H1 (cell line): ENCODE measurements around the gene VTN. TPM values are rescaled to one million over a fixed set of nuclear protein-coding genes. Genes with fewer than 3 reads are reported as not detected.
A peak's percentile ranks its signal among the peaks of the same experiment; 100 is the strongest.

Source experiments
- CTCF ChIA-PET: fragments of 300-600 bp; sonication (Branson Sonifier 250); formaldehyde crosslinking; loops from one replicate; lab custom pipeline; 2021; ENCODE audit not compliant: partially characterized antibody; lab: Charles Lee
- POLR2A ChIA-PET: fragments of 300-600 bp; sonication (Branson Sonifier 250); formaldehyde crosslinking; loops from one replicate; lab custom pipeline; 2021; ENCODE audit warnings: inconsistent platforms; ENCODE audit not compliant: partially characterized antibody; lab: Charles Lee
- DNase-seq, 2 experiments: peaks; one replicate each; pipeline versions ENCODE4 v3.0.0 to v3.0.0-alpha.2; 2010 to 2022; ENCODE audit warnings: low spot score in 2 of 2, low read depth in 1 of 2, mixed read lengths in 1 of 2
- FAIRE-seq: peaks from 2 replicates; lab custom pipeline; 2011; peaks lifted over from hg19 to GRCh38; lab: Jason Lieb, UNC
- H2AFZ ChIP-seq: 2 replicates; pipeline ENCODE4 v1.8.1; 2012; ENCODE audit warnings: low read length, inconsistent platforms
- H2AK5ac ChIP-seq: 2 replicates; pipeline ENCODE4 v1.6.1; 2013; ENCODE audit warnings: low read depth, low read length
- H2BK120ac ChIP-seq: replicated peaks from 2 replicates; pipeline ENCODE3; 2013; ENCODE audit warnings: low read depth, low read length, inconsistent platforms
- H2BK12ac ChIP-seq: 2 replicates; pipeline ENCODE4 v1.6.1; 2013; ENCODE audit warnings: low read depth, low read length
- H2BK15ac ChIP-seq: 2 replicates; pipeline ENCODE4 v1.6.1; 2013; ENCODE audit warnings: low read length
- H2BK20ac ChIP-seq: 2 replicates; pipeline ENCODE4 v1.6.1; 2013; ENCODE audit warnings: low read length
- H2BK5ac ChIP-seq: 2 replicates; pipeline ENCODE4 v1.6.1; 2013; ENCODE audit warnings: low read depth, low read length
- H3K14ac ChIP-seq: 2 replicates; pipeline ENCODE4 v1.6.1; 2013; ENCODE audit warnings: inconsistent platforms; ENCODE audit not compliant: insufficient read length
- H3K18ac ChIP-seq: 2 replicates; pipeline ENCODE4 v1.6.1; 2013; ENCODE audit warnings: low read length; ENCODE audit errors: extremely low read depth
- H3K23ac ChIP-seq: 2 replicates; pipeline ENCODE4 v1.6.1; 2013; ENCODE audit warnings: inconsistent platforms; ENCODE audit not compliant: insufficient read length
- H3K23me2 ChIP-seq: 2 replicates; pipeline ENCODE4 v1.6.1; 2013; ENCODE audit warnings: low read depth, low read length
- H3K27ac ChIP-seq: 2 replicates; pipeline ENCODE4 v1.6.1; 2011; ENCODE audit warnings: low read depth, low read length, inconsistent platforms
- H3K27me3 ChIP-seq, 4 experiments: replicated peaks in 1 of 4; 1 replicate in 1 of 4; 2 replicates in 3 of 4; pipeline versions ENCODE4 v1.6.1 to v1.8.1; 2011 to 2013; ENCODE audit warnings: low read length in 3 of 4, mild to moderate bottlenecking in 3 of 4, inconsistent platforms in 2 of 4, mixed read lengths in 2 of 4, moderate library complexity in 1 of 4; ENCODE audit not compliant: control insufficient read depth in 3 of 4, insufficient read depth in 3 of 4; ENCODE audit errors: extremely low read depth in 1 of 4
- H3K36me3 ChIP-seq, 4 experiments: 2 replicates each; pipeline versions ENCODE4 v1.6.1 to v1.8.1; 2011 to 2013; ENCODE audit warnings: mild to moderate bottlenecking in 4 of 4, low read length in 3 of 4, moderate library complexity in 2 of 4, control low read depth in 1 of 4, inconsistent platforms in 1 of 4; ENCODE audit not compliant: insufficient read depth in 4 of 4, control insufficient read depth in 2 of 4
- H3K4ac ChIP-seq: replicated peaks from 2 replicates; pipeline ENCODE3; 2013; ENCODE audit warnings: low read length, low read depth, mixed read lengths, inconsistent platforms; ENCODE audit not compliant: insufficient read length
- H3K4me1 ChIP-seq, 4 experiments: replicated peaks in 1 of 4; 1 replicate in 1 of 4; 2 replicates in 3 of 4; pipeline versions ENCODE4 v1.6.1 to v1.8.1; 2011 to 2013; ENCODE audit warnings: low read length in 3 of 4, inconsistent platforms in 2 of 4, mixed read lengths in 1 of 4; ENCODE audit not compliant: insufficient read depth in 4 of 4, control insufficient read depth in 3 of 4
- H3K4me2 ChIP-seq, 2 experiments: 2 replicates each; pipeline versions ENCODE4 v1.6.1 to v1.8.1; 2011 to 2013; ENCODE audit warnings: low read depth in 2 of 2, low read length in 2 of 2, control low read depth in 1 of 2, inconsistent platforms in 1 of 2, mild to moderate bottlenecking in 1 of 2; ENCODE audit not compliant: insufficient read depth in 1 of 2
- H3K4me3 ChIP-seq, 4 experiments: fragments of 200-600, 300-600 bp in 1 of 4; sonication (generic), shearing (Covaris generic), sonication (Bioruptor Twin) in 1 of 4; 2 replicates each; pipeline versions ENCODE4 v1.5.1 to v1.8.1; 2011 to 2016; ENCODE audit warnings: low read length in 4 of 4, low read depth in 3 of 4, control low read depth in 2 of 4, inconsistent platforms in 2 of 4, mild to moderate bottlenecking in 2 of 4, mixed read lengths in 1 of 4, moderate library complexity in 1 of 4; ENCODE audit not compliant: insufficient read depth in 2 of 4; ENCODE audit errors: extremely low read depth in 1 of 4
- H3K56ac ChIP-seq: replicated peaks from 2 replicates; pipeline ENCODE3; 2013; ENCODE audit warnings: low read depth, mild to moderate bottlenecking, mixed read lengths, low read length, inconsistent platforms; ENCODE audit not compliant: insufficient read length
- H3K79me1 ChIP-seq: 2 replicates; pipeline ENCODE4 v1.6.1; 2013; ENCODE audit warnings: low read depth, low read length, control low read depth
- H3K79me2 ChIP-seq, 2 experiments: 2 replicates each; pipeline versions ENCODE4 v1.6.1 to v1.8.1; 2012 to 2013; ENCODE audit warnings: low read length in 2 of 2, mild to moderate bottlenecking in 2 of 2, inconsistent platforms in 1 of 2; ENCODE audit not compliant: insufficient read depth in 2 of 2, control insufficient read depth in 1 of 2
- H3K9ac ChIP-seq, 4 experiments: replicated peaks in 1 of 4; 1 replicate in 1 of 4; 2 replicates in 3 of 4; pipeline versions ENCODE4 v1.6.1 to v1.8.1; 2011 to 2013; ENCODE audit warnings: low read depth in 3 of 4, low read length in 3 of 4, control low read depth in 2 of 4, mild to moderate bottlenecking in 2 of 4, moderate library complexity in 2 of 4, inconsistent platforms in 1 of 4; ENCODE audit errors: extremely low read depth in 1 of 4
- H3K9me3 ChIP-seq, 2 experiments: 2 replicates each; pipeline versions ENCODE4 v1.6.1 to v1.8.1; 2012 to 2013; ENCODE audit warnings: mild to moderate bottlenecking in 2 of 2, moderate library complexity in 2 of 2, control low read depth in 1 of 2, inconsistent platforms in 1 of 2, low read depth in 1 of 2, low read length in 1 of 2, mixed read lengths in 1 of 2; ENCODE audit not compliant: insufficient read depth in 2 of 2
- H4K20me1 ChIP-seq, 2 experiments: replicated peaks in 1 of 2; 2 replicates each; pipeline versions ENCODE3 to v1.8.1; 2011 to 2013; ENCODE audit warnings: inconsistent platforms in 2 of 2, low read length in 2 of 2, mild to moderate bottlenecking in 1 of 2; ENCODE audit not compliant: insufficient read depth in 2 of 2, control insufficient read depth in 1 of 2
- H4K5ac ChIP-seq: 2 replicates; pipeline ENCODE4 v1.6.1; 2013; ENCODE audit warnings: low read length, low read depth, mixed read lengths, inconsistent platforms; ENCODE audit not compliant: insufficient read length
- H4K8ac ChIP-seq: 2 replicates; pipeline ENCODE4 v1.8.0; 2013; ENCODE audit warnings: mild to moderate bottlenecking, moderate library complexity, low read length, inconsistent platforms; ENCODE audit not compliant: insufficient read depth; ENCODE audit errors: extremely low read depth
- H4K91ac ChIP-seq: replicated peaks from 2 replicates; pipeline ENCODE3; 2013; ENCODE audit warnings: low read length, mixed read lengths, inconsistent platforms; ENCODE audit not compliant: insufficient read length
- ATF3 ChIP-seq: IDR thresholded peaks from 2 replicates; pipeline ENCODE4 v1.6.1; 2011; ENCODE audit warnings: low read depth, mild to moderate bottlenecking, low read length; ENCODE audit not compliant: insufficient read depth
- CHD1 ChIP-seq: IDR thresholded peaks from 2 replicates; pipeline ENCODE4 v1.6.1; 2012; ENCODE audit warnings: low read depth, low read length, improper control_type of control experiment
- HDAC6 ChIP-seq: IDR thresholded peaks from one replicate; pipeline ENCODE4 v1.7.1; 2012; ENCODE audit warnings: low read depth, mild to moderate bottlenecking, inconsistent platforms, low read length, moderate library complexity
- KDM5A ChIP-seq: fragments of 200-600 bp; IDR thresholded peaks from 2 replicates; pipeline ENCODE4 v1.7.1; 2012; ENCODE audit warnings: mild to moderate bottlenecking, low read length, inconsistent platforms, mixed read lengths
- NANOG ChIP-seq: IDR thresholded peaks from 2 replicates; pipeline ENCODE4 v1.6.1; 2011; ENCODE audit warnings: low read length, low read depth, mild to moderate bottlenecking, inconsistent platforms; ENCODE audit not compliant: insufficient read depth, poor library complexity, severe bottlenecking
- POLR2AphosphoS5 ChIP-seq: IDR thresholded peaks from 2 replicates; pipeline ENCODE4 v1.6.1; 2011; ENCODE audit warnings: low read depth, low read length
- RXRA ChIP-seq: IDR thresholded peaks from 2 replicates; pipeline ENCODE4 v1.6.1; 2011; ENCODE audit warnings: low read depth, mild to moderate bottlenecking, low read length, moderate library complexity; ENCODE audit not compliant: insufficient read depth
- SIRT6 ChIP-seq: IDR thresholded peaks from one replicate; pipeline ENCODE4 v1.7.1; 2012; ENCODE audit warnings: low read length, inconsistent platforms
- SP2 ChIP-seq: IDR thresholded peaks from 2 replicates; pipeline ENCODE4 v1.6.1; 2012; ENCODE audit warnings: mild to moderate bottlenecking, low read length, inconsistent platforms
- SP4 ChIP-seq: IDR thresholded peaks from 2 replicates; pipeline ENCODE4 v1.6.1; 2012; ENCODE audit warnings: low read length, inconsistent platforms
- SRF ChIP-seq: IDR thresholded peaks from 2 replicates; pipeline ENCODE4 v1.6.1; 2011; ENCODE audit warnings: mild to moderate bottlenecking, low read depth, low read length, moderate library complexity
- SUZ12 ChIP-seq: fragments of 200-600 bp; sonication (generic); IDR thresholded peaks from 2 replicates; pipeline ENCODE4 v1.6.1; 2012; ENCODE audit warnings: mild to moderate bottlenecking, inconsistent platforms, low read length, moderate library complexity, mixed read lengths
- TEAD4 ChIP-seq: IDR thresholded peaks from 2 replicates; pipeline ENCODE4 v1.6.1; 2012; ENCODE audit warnings: low read depth, low read length, inconsistent platforms, mixed read lengths
- YY1 ChIP-seq: IDR thresholded peaks from 2 replicates; pipeline ENCODE4 v1.6.1; 2011; ENCODE audit warnings: low read depth, mild to moderate bottlenecking, low read length
- WGBS, 2 experiments: shearing (Covaris generic) in 1 of 2; methylation state at CpG; one replicate each; pipeline versions ENCODE4 v1.1.6 to v1.1.7; 2013 to 2015; ENCODE audit warnings: low lambda C conversion rate in 2 of 2, mixed read lengths in 2 of 2, inconsistent platforms in 1 of 2, low coverage in 1 of 2, missing lambda C conversion rate in 1 of 2; ENCODE audit not compliant: insufficient replicate concordance in 2 of 2, insufficient coverage in 1 of 2, insufficient read length in 1 of 2; ENCODE audit errors: extremely low coverage in 1 of 2, missing lambda C conversion rate in 1 of 2; 5-methylcytosine and 5-hydroxymethylcytosine counted together
- polyA plus RNA-seq, 7 experiments: library from polyadenylated mRNA; depleted of rRNA in 3 of 7; stranded (reverse) in 5 of 7; unstranded in 2 of 7; fragments of >200 nt in 5 of 7; fragments of 200-250 nt in 2 of 7; gene quantifications; 1 replicate in 5 of 7; 2 replicates in 1 of 7; 4 replicates in 1 of 7; pipeline versions ENCODE4 v1.2.1 to v1.2.3, GENCODE V29; 2011 to 2013; ENCODE audit warnings: missing spikeins in 2 of 7, mixed read lengths in 2 of 7
- total RNA-seq: library from RNA; stranded (reverse); fragmentation: NEBNext Ultra II Directional; extraction: Animal tissue kit (Norgen Biotek cat#: 25700); gene quantifications from 2 replicates; pipeline ENCODE4 v1.2.1, GENCODE V29; 2021

The VTN gene
- total and polyA plus RNA-seq, 2 of the 8 experiments (the other 6 are each of a cell fraction or from before 2014, with no cell fraction given): 0.18 TPM; not detected in 1

- Histone ChIP-seq H2BK15ac (no peak overlapping the region), H4K5ac (no peak overlapping the region), H3K18ac (no peak overlapping the region), H3K4me3 (no peak overlapping the region), H2BK20ac (no peak overlapping the region), H3K9ac (no peak overlapping the region), H3K27ac (no peak overlapping the region), H4K8ac (no peak overlapping the region), H3K14ac (no peak overlapping the region), H3K79me1 (0 out of 2 replicates have a peak, but pooled peaks cover 4% of the 10 kb centered on the region), H3K56ac (no peak overlapping the region), H3K4ac (no peak overlapping the region), H4K20me1 (peaks cover 6 to 22% of the 10 kb centered on the region in 2 experiments), H4K91ac (no peak overlapping the region), H2AFZ (no peak overlapping the region), H3K79me2 (peaks cover 33 to 66% of the 10 kb centered on the region in 2 experiments), H2AK5ac (no peak overlapping the region), H3K23me2 (peaks cover 2% of the 10 kb centered on the region; the same call in 1 of the 2 replicates), H2BK12ac (no peak overlapping the region), H3K23ac (no peak overlapping the region), H3K4me2 (no peak overlapping the region), H3K27me3 (no peaks in the 10 kb centered on the region), H3K36me3 (peaks cover 10 to 44% (median 32%) of the 10 kb centered on the region in 4 experiments), H2BK5ac (no peak overlapping the region), H2BK120ac (no peak overlapping the region), H3K4me1 (peaks cover 0 to 7% (median 3%) of the 10 kb centered on the region in 4 experiments; a peak in 2 of 7 replicates), H3K9me3 (no peaks in the 10 kb centered on the region)
- DNase-seq (peak in 1 of 2 experiments; percentile 19), FAIRE-seq (no peak)
- ChIA-PET POLR2A (interaction anchor here (0.7 to 2.1 kb wide), 6 partner anchors 10 to 73 kb away, joined by 3 to 8 read pairs (median 4); partner anchors contain the start of genes IFT20, POLDIP2, TNFAIP1 and VTN), CTCF (interaction anchor here (1.3 kb wide), 1 partner anchor 8 kb away, joined by 4 read pairs; no protein-coding TSS in a partner anchor)
- TF ChIP-seq SIRT6 (no peak), SRF (no peak), SP4 (no peak), POLR2AphosphoS5 (no peak), RXRA (no peak), SP2 (no peak), KDM5A (no peak), CHD1 (no peak), SUZ12 (no peak), HDAC6 (no peak), ATF3 (no peak), TEAD4 (no peak), YY1 (no peak), NANOG (no peak)
- 95% methylated on average over 5 of the region's 5 CpGs; no CpG with 5 or more reads in 1 of the 2 experiments for WGBS, 2 experiments
Observed at GRCh38 chr17:28325211-28325610, 44.9 kb downstream of the VTN start.
